Renal pelvis (tissue), 12 donors: ENCODE measurements around the gene MYL3. TPM values are rescaled to one million over a fixed set of nuclear protein-coding genes. Genes with fewer than 3 reads are reported as not detected.
A peak's percentile ranks its signal among the peaks of the same experiment; 100 is the strongest.
"Not testable (repeated sequence)": the region's sequence is repeated elsewhere in the genome, so short reads cannot be mapped to it uniquely, and the experiment has no call there.

Experiments used
- DNase-seq: peaks from one replicate; pipeline ENCODE4 v3.0.0-alpha.2; 2013
- long read RNA-seq, 16 experiments: transcript quantifications; one replicate each; lab custom pipeline, GENCODE V29; 2026
- polyA plus RNA-seq, 3 donors: library from polyadenylated mRNA; unstranded; fragments of 120-200 nt; gene quantifications; one replicate each; pipeline ENCODE4 v1.2.1, GENCODE V29; 2013; ENCODE audit not compliant: insufficient read length in 3 of 3

Gene MYL3
- polyA plus RNA-seq, result 10 to 100 TPM; 25.0 to 28.2 (median 25.4) TPM
- long read RNA-seq, donor 1, partial matches to known transcripts, result 135 of 137 reads
- long read RNA-seq, donor 1, other reads (novel, unspliced or antisense), result 0 of 137 reads
- long read RNA-seq, donor 2, partial matches to known transcripts, result 155 of 160 reads
- long read RNA-seq, donor 2, other reads (novel, unspliced or antisense), result 0 of 160 reads
- long read RNA-seq, donor 3, partial matches to known transcripts, result 57 of 63 reads
- long read RNA-seq, donor 3, other reads (novel, unspliced or antisense), result 6 of 63 reads
- long read RNA-seq, donor 4, partial matches to known transcripts, result 7 of 14 reads
- long read RNA-seq, donor 4, other reads (novel, unspliced or antisense), result 7 of 14 reads
- long read RNA-seq, donor 5, partial matches to known transcripts, result 0 of 1 reads
- long read RNA-seq, donor 5, other reads (novel, unspliced or antisense), result 0 of 1 reads
- long read RNA-seq, donor 6, partial matches to known transcripts, result 0 of 5 reads
- long read RNA-seq, donor 6, other reads (novel, unspliced or antisense), result 5 of 5 reads
- long read RNA-seq, donor 7, partial matches to known transcripts, result 297 of 312 reads
- long read RNA-seq, donor 7, other reads (novel, unspliced or antisense), result 15 of 312 reads
- long read RNA-seq, donor 8, partial matches to known transcripts, result 29 of 29 reads
- long read RNA-seq, donor 8, other reads (novel, unspliced or antisense), result 0 of 29 reads
- long read RNA-seq, donor 9, partial matches to known transcripts, result 130 of 141 reads
- long read RNA-seq, donor 9, other reads (novel, unspliced or antisense), result 6 of 141 reads
- long read RNA-seq, donor 10, partial matches to known transcripts, result 146 of 154 reads
- long read RNA-seq, donor 10, other reads (novel, unspliced or antisense), result 5 of 154 reads
- long read RNA-seq, donor 11, partial matches to known transcripts, result 55 of 62 reads
- long read RNA-seq, donor 11, other reads (novel, unspliced or antisense), result 5 of 62 reads
- long read RNA-seq, donor 12, partial matches to known transcripts, result 174 of 194 reads
- long read RNA-seq, donor 12, other reads (novel, unspliced or antisense), result 16 of 194 reads
- long read RNA-seq, donor 13, partial matches to known transcripts, result 64 of 64 reads
- long read RNA-seq, donor 13, other reads (novel, unspliced or antisense), result 0 of 64 reads
- long read RNA-seq, donor 14, result 0 reads
- long read RNA-seq, donor 15, partial matches to known transcripts, result 232 of 263 reads
- long read RNA-seq, donor 15, other reads (novel, unspliced or antisense), result 31 of 263 reads
- long read RNA-seq, donor 16, transcript MYL3-201 (7 exons, 924 nt), result major isoform, 6 of 106 reads
- long read RNA-seq, donor 16, partial matches to known transcripts, result 92 of 106 reads
- long read RNA-seq, donor 16, other reads (novel, unspliced or antisense), result 5 of 106 reads

- no peak for DNase-seq
Measured at GRCh38 chr3:46863261-46863782, at the start of gene MYL3. TSS of gene MYL3 (minus strand) at chr3:46863444. CDS start at chr3:46863390, 54 bp downstream.

- DNase-seq, result no peak
Measured at GRCh38 chr3:46912986-46913385, 49.7 kb upstream of the MYL3 start.

DNA sequence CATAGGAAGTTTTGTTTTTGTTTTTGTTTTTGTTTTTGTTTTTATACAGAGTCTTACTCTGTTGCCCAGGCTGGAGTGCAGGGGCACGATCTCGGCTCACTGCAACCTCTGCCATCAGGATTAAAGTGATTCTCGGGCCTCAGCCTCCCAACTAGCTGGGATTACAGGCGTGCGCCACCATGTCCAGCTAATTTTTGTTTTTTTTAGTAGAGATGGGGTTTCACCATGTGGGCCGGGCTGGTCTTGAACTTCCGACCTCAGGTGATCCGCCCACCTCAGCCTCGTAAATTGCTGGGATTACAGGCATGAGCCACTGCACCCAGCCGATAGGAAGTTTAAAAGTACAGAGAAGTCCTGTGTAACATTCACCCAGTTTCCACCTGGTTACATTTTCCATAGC is 47.7 kb upstream of the MYL3 start:
- DNase-seq, result not testable (repeated sequence)

GRCh38 chr3:46910166-46910760 is 47.0 kb upstream of the MYL3 start:
- no peak for DNase-seq

GRCh38 chr3:46909535-46910161 is 46.4 kb upstream of the MYL3 start:
- peak; percentile 88 for DNase-seq

DNA sequence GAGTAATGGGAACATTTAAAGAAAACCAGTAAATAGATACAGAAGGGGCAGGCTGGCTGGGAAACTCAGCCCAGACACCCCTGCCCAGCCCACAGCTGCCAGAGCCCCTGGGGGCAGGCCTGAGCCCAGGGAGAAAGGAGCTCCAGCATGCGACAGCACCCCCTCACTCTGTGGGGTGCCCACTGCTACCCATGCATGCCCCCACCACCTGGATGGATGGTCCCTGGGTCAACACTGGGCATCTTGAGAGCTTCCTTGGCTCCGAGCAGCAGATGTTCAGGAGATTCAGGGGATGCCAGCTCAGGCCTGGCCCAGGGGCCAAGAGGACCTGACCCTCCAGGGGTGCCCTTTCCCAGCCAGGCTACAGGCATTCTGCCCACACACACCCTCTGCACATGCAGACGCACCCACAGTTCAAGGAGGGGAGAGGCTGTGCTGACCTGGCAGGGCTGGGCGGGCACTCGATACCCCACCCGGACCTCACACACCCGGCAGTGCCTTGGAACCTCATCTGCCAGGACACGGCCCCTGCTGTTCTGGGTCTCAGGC is 45.8 kb upstream of the MYL3 start:
- DNase-seq, result no peak

DNA sequence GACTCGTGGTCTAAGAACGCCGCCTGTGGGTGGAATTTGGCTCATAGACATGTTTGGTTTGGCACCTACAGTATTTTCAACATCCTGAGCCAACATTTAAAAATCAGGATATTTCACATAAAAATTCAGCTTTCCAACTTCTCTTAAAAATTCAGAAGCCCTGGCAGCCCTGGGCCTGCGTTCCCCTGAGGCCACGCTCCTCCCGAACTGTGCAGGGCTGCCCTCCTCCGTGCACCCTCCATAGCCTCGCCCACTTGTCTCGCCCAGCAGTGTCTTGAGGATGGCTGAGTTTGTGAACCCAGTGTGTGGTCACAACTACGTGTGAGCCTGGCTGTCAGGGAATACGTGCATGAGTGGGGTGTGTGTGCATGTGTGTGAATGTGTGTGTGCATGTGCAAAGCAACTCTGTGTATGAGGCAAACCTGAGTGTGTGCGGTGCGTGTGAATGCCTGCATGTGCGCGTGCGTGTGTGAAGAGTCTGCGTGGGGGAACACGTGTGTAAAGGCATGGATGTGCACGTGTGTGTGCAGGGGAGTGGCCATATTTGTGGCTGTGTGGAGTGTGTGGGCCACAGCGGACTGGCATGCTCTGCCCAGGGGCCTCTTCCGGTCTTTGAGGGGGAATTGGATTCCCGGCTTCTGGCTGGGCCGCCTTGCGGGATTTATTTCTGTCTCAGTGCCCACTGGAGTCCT is 45.2 kb upstream of the MYL3 start:
- no peak for DNase-seq

DNA sequence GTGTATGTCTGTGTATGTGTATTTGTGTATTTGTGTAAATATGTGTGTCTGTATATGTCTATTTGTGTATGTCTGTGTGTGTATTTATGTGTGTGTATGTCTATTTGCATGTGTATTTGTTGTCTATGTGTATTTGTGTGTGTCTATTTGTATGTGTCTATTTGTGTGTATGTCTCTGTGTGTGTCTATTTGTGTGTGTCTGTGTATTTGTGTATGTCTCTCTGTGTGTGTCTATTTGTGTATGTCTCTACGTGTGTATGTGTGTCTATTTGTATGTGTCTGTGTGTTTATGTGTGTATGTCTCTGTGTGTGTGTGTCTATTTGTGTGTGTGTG is 44.7 kb upstream of the MYL3 start:
- no peak for DNase-seq

- DNase-seq, result no peak
Measured at GRCh38 chr3:46907271-46907670, 44.0 kb upstream of the MYL3 start.

DNA sequence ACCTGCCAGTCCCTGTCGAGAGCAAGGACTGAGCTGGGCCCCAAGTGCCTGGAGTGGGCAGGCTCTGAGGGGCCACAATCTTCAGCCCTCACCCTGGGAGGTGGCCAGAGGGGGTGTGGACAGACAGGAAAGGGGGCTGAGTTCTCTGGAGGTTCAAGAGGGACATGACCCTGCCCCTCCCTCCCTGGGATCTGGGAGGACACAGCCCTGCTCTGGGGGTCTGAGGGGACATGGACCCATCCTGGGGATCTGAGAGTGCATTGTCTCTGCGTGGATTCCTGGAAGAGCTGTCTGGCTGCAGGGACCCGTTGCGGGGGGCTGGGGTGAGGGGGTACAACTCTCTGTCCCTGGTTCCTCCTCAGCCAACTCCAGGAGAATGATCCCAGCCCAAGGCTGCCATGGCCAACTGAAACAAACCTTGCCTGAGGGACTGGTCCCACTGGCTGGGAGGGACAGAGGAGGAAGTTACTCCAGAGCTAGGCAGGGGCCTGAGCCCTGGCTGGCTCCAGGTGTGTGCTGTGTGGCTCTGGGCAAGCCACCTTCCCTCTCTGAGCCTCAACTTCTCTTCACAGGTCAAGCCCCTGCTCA is 43.3 kb upstream of the MYL3 start:
- DNase-seq, result no peak

DNA sequence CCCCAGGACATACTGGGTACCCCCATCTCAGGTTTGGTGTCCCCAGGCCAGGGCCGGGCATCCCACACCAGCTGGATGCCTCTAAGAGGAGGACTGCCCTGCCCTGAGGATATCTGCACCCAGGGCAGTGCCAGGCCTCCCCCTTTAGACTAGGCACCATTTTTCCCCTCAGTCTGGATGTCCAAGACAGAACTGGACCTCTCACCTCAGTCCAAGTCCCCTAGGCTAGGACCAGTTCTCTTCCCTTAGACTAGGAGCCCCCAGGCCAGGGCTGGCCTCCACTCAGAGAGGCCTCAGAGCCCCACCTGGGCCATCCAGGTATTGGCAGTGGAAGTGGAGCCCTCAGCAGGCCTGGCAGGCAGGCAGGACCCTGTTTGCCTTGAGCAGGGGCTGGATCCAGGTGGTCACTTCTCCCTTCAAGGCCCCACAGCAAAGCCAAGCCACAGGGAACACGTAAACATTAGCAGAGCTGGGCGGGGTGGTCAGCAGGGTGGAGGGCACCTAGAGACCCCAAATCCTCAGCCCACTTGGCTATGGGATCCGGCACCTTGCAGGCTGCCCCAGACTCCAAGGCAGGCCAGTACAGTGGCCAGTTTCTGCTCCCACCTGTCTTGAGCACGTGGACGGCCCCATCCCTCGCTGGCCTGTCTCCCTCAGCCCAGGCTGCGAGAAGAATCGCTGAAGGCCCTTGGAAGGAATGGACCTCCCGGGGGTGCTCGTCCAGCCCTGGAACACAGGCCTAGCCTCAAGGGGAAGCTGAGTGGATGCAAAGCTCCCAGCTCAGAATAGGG is 42.6 kb upstream of the MYL3 start:
- DNase-seq, result no peak

DNA sequence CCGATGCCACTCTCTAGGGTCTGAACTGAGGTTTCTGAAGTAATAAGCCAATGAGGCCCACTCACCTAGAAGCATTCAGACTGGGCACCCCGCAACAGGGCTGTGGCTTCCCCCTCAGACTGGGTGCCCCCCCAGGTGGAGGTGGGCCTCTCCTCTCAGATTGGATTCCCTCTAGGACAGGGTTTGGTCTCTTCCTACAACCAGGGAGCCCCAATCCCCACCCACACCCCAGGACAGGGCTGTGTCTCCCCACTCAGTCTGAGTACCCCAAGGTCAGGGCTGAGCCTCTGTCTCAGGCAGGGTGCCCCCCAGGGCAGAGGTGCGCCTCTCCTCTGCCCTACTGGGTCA is 41.9 kb upstream of the MYL3 start:
- no peak for DNase-seq

DNA sequence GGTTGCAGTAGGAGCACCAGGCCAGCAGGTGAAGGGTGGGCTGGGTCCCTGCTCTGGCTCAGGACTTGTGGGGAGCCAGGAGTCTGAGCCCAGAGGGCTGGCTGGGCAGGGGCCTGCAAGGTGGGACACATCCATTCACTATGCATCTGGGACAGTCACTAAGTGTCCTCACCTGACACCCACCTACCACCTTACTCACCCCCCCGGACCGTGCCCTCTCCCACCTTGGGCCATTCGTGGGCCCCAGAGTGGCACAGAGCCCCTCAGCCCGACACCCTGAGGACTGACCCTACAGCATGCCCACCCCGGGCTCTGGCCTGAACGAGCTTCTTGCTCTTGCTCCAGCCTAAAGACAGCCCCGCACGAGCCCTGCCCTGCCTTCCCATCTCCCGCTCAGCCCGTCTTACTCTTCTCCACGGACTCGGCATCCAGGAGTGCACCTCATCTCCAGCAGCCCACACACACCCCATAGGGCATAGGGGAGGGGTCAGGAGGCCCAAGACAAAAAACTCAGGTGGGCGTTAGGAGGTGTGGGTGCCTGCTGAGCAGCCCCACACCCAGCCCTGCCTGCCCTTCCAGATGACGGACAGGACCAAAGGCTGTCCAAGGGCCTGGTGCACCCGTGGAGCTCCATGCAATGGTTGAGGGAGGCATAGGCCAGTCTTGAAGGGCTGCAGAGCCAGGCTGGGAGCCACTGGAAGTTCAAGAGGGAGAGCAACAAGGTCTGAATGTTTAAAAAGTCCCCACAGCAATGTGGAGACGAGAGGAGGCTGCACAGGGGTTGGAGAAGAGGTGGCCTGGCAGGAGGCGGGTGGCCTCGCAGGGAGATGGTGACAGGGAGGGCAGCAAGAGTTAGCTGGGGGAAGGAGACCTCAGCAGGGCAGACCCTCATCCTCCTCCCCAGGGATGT is 41.3 kb upstream of the MYL3 start:
- no peak for DNase-seq

DNA sequence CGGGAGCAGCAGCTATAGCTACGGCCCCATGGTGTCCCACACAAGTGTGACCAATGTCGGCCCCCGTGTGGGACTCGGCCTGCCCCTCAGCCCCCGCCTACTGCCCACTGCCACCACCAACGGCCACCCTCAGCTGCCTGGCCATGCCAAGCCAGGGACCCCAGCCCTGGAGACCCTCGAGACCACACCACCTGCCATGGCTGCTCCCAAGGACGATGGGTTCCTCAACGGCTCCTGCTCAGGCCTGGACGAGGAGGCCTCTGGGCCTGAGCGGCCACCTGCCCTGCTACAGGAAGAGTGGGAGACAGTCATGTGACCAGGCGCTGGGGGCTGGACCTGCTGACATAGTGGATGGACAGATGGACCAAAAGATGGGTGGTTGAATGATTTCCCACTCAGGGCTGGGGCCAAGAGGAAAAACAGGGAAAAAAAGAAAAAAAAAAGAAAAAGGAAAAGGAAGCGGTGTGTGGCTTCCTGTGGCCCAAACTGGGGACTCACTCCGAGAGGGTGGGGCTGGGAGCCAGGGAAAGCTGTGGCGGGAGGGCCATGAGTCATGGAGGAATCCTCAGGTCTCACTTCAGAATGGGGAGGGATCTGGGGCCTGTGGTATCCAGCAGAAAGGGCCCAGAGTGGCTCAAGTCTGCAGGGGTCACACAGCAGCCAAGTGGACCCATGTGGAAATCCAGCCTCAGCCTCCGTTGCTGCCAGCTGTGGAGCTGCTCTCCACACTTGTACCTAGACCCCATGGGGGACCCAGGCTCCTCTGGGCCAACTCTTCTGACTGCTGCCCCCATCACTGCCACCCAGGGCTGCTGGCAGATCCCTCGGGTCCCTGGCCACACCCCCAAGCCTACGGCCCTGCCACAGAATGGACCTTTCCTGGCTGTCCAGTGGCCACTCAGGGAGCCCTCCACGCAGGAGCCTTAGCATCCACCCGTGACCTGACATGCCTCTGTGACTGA is 40.4 kb upstream of the MYL3 start:
- DNase-seq, result no peak

- DNase-seq, result no peak
Measured at GRCh38 chr3:46902188-46902631, 39.0 kb upstream of the MYL3 start.

DNA sequence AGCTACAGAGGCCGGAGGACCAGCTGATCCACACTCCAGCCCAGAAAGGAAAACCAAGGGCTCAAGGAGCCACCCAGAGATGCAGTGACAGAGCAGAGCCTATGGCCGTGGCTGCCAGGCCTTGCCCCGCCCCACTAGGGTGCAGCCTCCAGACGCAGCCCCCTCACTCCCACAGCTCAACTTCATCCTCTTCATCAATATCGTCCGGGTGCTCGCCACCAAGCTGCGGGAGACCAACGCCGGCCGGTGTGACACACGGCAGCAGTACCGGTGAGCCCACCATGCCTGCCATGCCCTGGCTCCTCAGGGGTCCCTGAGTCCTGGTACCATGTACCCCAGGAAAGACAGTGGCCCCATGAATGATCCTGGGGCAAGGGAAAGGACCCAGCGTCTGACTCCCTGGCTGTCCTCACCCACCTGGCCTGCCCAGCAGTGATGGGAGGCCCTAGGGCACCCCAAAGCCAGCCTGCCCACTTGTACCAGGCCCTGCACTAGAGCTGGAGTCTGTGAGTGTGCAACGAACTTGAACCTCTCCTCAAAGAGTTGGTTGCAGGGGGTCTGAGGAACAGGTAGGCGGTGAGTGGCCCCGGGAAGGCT is 38.4 kb upstream of the MYL3 start:
- no peak for DNase-seq
